ENCODE measurements around the gene LIN37. TPM values are rescaled to one million over a fixed set of nuclear protein-coding genes. Genes with fewer than 3 reads are reported as not detected.

Gene LIN37
- total and polyA plus RNA-seq, 2 experiments from 2014 or later: 12.0 to 13.6 TPM

- TF ChIP-seq EZH2 (IDR thresholded peaks at IDR 0.05; ENCODE audit: borderline replicate concordance) (no peak), EZH2phosphoT487 (IDR thresholded peaks at IDR 0.05; ENCODE audit: low read depth, severe bottlenecking, unreplicated experiment) (no peak)
- TF ChIP-seq, protein P1, sequence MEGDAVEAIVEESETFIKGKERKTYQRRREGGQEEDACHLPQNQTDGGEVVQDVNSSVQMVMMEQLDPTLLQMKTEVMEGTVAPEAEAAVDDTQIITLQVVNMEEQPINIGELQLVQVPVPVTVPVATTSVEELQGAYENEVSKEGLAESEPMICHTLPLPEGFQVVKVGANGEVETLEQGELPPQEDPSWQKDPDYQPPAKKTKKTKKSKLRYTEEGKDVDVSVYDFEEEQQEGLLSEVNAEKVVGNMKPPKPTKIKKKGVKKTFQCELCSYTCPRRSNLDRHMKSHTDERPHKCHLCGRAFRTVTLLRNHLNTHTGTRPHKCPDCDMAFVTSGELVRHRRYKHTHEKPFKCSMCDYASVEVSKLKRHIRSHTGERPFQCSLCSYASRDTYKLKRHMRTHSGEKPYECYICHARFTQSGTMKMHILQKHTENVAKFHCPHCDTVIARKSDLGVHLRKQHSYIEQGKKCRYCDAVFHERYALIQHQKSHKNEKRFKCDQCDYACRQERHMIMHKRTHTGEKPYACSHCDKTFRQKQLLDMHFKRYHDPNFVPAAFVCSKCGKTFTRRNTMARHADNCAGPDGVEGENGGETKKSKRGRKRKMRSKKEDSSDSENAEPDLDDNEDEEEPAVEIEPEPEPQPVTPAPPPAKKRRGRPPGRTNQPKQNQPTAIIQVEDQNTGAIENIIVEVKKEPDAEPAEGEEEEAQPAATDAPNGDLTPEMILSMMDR (IDR thresholded peaks at IDR 0.05; ENCODE audit: poor library complexity): peak; percentile 90
- H3K79me2 ChIP-seq: peaks cover 45% of the 10 kb centered on the region
- WGBS (ENCODE audit: low lambda C conversion rate, missing lambda C conversion rate): 1% methylated on average over 43 of the region's 77 CpGs
Measured at GRCh38 chr19:35716801-35717664, 31.3 kb upstream of the LIN37 start.

GRCh38 chr19:35717665-35718344 is 30.6 kb upstream of the LIN37 start, which contains the start of gene KMT2B:
Gene KMT2B, plus strand, starts transcription at chr19:35718003. Its CDS starts 16 bp downstream, at chr19:35718019.
- H3K79me2 ChIP-seq: peaks cover 49% of the 10 kb centered on the region
- H3K36me3 ChIP-seq (replicated peaks; ENCODE audit: insufficient read depth, low read depth): no peaks in the 10 kb centered on the region
- peak; percentile 98 for DNase-seq (ENCODE audit: low spot score)
- TF ChIP-seq EZH2 (IDR thresholded peaks at IDR 0.05; ENCODE audit: borderline replicate concordance): no peak
- TF ChIP-seq, protein P1 (IDR thresholded peaks at IDR 0.05; ENCODE audit: poor library complexity): no peak
- TF ChIP-seq EZH2phosphoT487 (IDR thresholded peaks at IDR 0.05; ENCODE audit: low read depth, severe bottlenecking, unreplicated experiment): no peak
- peaks cover 15% of the 10 kb centered on the region for H3K4me1 ChIP-seq (ENCODE audit: insufficient read depth)
- H3K4me2 ChIP-seq: peak within 1 kb of the TSS; percentile 89
- 1% methylated on average over 24 of the region's 109 CpGs for WGBS (ENCODE audit: low lambda C conversion rate, missing lambda C conversion rate)
- H3K9me3 ChIP-seq (ENCODE audit: low read depth): no peaks in the 10 kb centered on the region
- no peaks in the 10 kb centered on the region for H3K9me2 ChIP-seq (replicated peaks; ENCODE audit: insufficient read depth)
- H3K4me3 ChIP-seq: peak within 1 kb of the TSS; percentile 96
- H3K27ac ChIP-seq: peak within 1 kb of the TSS; percentile 89
- peak within 1 kb of the TSS; percentile 81 for H2AFZ ChIP-seq
- peaks cover 25% of the 10 kb centered on the region for H4K20me1 ChIP-seq (ENCODE audit: insufficient read depth, poor library complexity, severe bottlenecking)
- no peaks in the 10 kb centered on the region for H3K27me3 ChIP-seq

More at GRCh38 chr19:35716801-35717664, 31.3 kb upstream of the LIN37 start:
- Histone ChIP-seq H3K27ac (peak overlapping the region; percentile 89), H3K27me3 (no peaks in the 10 kb centered on the region), H3K9me3 (ENCODE audit: low read depth) (no peaks in the 10 kb centered on the region), H3K9me2 (replicated peaks; ENCODE audit: insufficient read depth) (no peaks in the 10 kb centered on the region), H2AFZ (peak overlapping the region; percentile 81), H3K4me1 (ENCODE audit: insufficient read depth) (peaks cover 15% of the 10 kb centered on the region), H3K4me3 (peak overlapping the region; percentile 43), H3K4me2 (peak overlapping the region; percentile 89), H4K20me1 (ENCODE audit: insufficient read depth, poor library complexity, severe bottlenecking) (peaks cover 25% of the 10 kb centered on the region), H3K36me3 (replicated peaks; ENCODE audit: insufficient read depth, low read depth) (no peaks in the 10 kb centered on the region)
- peak; percentile 94 for DNase-seq (ENCODE audit: low spot score)

- no peak overlapping the region for H2AFZ ChIP-seq
- H3K4me3 ChIP-seq: peak overlapping the region; percentile 96
- H3K79me2 ChIP-seq: peaks cover 49% of the 10 kb centered on the region
- peak; percentile 52 for DNase-seq (ENCODE audit: low spot score)
- peak overlapping the region; percentile 87 for H3K4me2 ChIP-seq
- TF ChIP-seq EZH2 (IDR thresholded peaks at IDR 0.05; ENCODE audit: borderline replicate concordance) (no peak), EZH2phosphoT487 (IDR thresholded peaks at IDR 0.05; ENCODE audit: low read depth, severe bottlenecking, unreplicated experiment) (no peak)
- TF ChIP-seq, protein P1 (IDR thresholded peaks at IDR 0.05; ENCODE audit: poor library complexity): no peak
- H3K36me3 ChIP-seq (replicated peaks; ENCODE audit: insufficient read depth, low read depth): no peaks in the 10 kb centered on the region
- no peaks in the 10 kb centered on the region for H3K9me2 ChIP-seq (replicated peaks; ENCODE audit: insufficient read depth)
- no peaks in the 10 kb centered on the region for H3K9me3 ChIP-seq (ENCODE audit: low read depth)
- peaks cover 25% of the 10 kb centered on the region for H4K20me1 ChIP-seq (ENCODE audit: insufficient read depth, poor library complexity, severe bottlenecking)
- 4% methylated on average over 23 of the region's 42 CpGs for WGBS (ENCODE audit: low lambda C conversion rate, missing lambda C conversion rate)
- H3K27ac ChIP-seq: peak overlapping the region; percentile 85
- H3K27me3 ChIP-seq: no peaks in the 10 kb centered on the region
- H3K4me1 ChIP-seq (ENCODE audit: insufficient read depth): peaks cover 15% of the 10 kb centered on the region
Measured at GRCh38 chr19:35718345-35719041, 29.9 kb upstream of the LIN37 start.

Measured in hepatocyte (in vitro differentiated cells).